GM19238 (cell line): ENCODE data around the gene RAMP1.

ENCODE experiments used
- DNase-seq: peaks from one replicate; pipeline ENCODE4 v3.0.0; 2011; ENCODE audit warnings: low spot score; ENCODE audit not compliant: insufficient read length

Gene RAMP1

GRCh38 chr2:237876951-237877491, 17.6 kb downstream of the RAMP1 start:
- no peak for DNase-seq

- no peak for DNase-seq
Measured at GRCh38 chr2:237877576-237878307, 18.3 kb downstream of the RAMP1 start.

- DNase-seq = no peak
Measured at GRCh38 chr2:237878321-237879057, 19.1 kb downstream of the RAMP1 start.

GRCh38 chr2:237879058-237879430, 19.6 kb downstream of the RAMP1 start:
- DNase-seq = no peak

DNA sequence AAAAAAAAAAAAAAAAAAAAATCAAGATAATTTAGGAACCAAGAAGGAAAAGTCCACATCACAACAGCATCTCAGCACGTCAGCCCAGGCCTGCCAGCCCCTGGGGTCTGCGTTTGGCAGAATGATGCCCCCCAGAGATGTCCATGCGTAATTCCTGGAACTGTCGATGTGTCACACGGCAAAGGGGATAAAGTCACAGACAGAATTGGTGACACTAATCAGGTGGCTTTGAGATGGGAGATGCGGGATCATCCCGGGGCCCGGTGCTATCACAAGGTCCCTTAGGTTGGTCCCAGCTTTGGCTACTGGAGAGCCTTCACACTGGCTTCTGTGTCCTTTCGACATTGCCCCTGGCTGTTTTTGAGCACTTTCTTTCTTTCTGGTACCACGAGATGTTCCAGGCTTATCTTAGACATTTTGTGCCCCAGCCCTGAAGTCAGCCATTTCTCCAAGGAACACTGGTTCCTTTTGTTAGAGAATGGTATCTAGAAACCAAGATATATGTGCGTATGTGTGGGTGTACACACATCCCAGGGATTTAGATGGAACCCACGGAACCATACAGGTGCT, 20.7 kb downstream of the RAMP1 start:
- no peak for DNase-seq

- no peak for DNase-seq
Measured at GRCh38 chr2:237882510-237883481, 23.4 kb downstream of the RAMP1 start.

DNA sequence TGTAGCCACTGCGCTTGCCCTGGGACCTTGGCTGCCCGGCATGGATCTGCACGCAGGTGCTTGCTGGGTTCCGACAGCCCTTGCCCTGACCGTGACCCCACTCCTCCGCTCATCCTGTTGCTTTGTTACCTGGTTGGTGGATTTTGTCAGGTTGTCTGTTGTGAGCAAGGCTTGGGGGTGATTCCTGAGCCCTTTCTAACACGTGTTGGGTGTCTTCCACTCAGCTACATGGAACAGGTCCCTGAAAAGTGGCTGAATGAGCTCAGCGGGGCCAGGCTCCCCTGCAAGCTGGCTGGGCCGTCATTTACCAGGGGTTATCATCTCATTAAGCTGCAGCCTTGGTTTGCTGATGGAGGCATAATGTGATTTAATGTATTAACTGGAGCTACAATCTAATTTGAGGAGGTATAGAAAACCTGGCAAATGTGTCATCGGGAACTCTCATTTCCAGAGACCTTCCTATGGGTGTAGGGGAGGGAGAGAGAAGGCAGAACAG, 24.6 kb downstream of the RAMP1 start:
- no peak for DNase-seq

DNA sequence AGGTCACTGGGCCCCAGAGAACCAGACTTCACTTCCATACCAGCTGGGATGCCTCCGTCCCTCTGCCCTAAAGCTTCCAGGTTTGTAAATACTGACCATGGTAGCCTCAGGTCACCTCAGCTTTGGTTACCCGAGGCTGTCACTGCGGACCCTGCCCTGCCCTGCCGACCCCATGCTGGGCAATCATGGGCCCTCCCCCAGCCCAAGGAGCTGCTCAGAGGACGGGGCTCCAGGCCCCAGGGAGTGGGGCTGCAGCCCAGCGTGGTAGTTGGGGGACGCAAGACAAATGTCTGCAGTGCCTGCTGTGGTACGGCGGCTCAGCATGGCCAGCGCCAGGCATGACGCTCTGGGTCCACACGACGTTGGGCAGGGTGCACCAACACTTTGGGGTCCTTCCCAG, 25.3 kb downstream of the RAMP1 start:
- DNase-seq = no peak

DNA sequence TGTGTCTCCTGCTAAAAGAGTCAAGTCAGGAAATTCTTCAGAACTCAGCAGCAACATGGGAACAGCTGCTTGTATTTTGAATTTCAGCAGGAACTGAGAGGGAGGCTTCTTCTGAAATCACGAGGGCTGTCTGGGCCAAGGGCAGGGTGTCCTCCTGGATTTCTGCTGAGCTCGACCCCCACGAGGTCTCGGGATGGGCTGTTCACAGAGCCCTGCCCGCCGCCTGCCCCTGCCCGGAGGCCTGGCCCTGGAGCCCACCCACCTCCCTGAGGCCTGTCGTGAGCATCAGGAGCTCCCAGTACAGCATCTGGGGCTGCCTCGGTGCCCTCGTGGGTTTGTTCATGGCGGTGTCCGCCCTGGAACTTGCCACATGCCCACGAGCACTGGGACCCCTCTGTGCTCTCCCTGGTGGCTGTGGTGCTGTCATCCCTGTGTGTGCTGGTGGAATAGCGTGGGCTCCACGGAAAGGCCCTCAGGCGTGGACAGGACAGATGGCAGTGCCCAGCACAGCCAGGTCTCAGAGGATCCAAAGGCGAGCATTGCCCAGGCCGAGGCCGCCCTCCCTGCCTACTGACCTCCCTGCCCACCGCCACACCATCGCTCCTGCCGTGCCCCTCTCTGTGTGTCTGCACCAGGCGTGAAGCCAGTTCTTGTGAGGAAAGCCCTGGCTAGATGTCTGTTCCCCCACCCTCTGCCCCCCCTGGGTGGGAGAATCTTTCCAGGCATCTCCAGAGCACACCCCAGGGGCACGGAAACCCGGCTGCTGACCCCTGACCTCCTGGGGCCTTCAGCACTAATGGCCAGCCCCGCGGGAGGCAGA, 25.9 kb downstream of the RAMP1 start:
- DNase-seq = no peak

- no peak for DNase-seq
Measured at GRCh38 chr2:237885931-237886684, 26.7 kb downstream of the RAMP1 start.

GRCh38 chr2:237886685-237887481, 27.5 kb downstream of the RAMP1 start:
- DNase-seq = no peak

DNA sequence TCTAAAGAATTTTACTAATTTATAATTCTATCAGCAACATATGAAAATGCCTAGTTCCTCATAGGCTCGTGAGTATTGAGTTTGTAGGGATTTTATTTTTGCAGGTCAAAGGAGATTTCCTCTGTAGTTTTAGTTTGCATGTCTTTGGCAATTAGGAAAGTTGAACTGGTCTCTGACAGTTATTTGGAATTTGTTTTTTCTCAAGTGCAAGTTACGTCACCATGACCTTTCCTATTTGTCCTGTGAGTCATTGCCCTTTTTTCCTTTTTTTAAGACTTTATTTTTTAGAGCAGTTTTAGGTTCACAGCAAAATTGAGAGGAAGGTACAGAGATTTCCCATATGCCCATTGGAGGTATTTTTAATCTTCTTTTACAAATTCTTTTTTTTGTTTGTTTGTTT, 29.0 kb downstream of the RAMP1 start:
- no peak for DNase-seq

- DNase-seq = no peak
Measured at GRCh38 chr2:237889016-237889415, 29.6 kb downstream of the RAMP1 start.

GRCh38 chr2:237889811-237890210, 30.4 kb downstream of the RAMP1 start:
- no peak for DNase-seq

- no peak for DNase-seq
Measured at GRCh38 chr2:237892478-237892877, 33.1 kb downstream of the RAMP1 start.

- DNase-seq = no peak
Measured at GRCh38 chr2:237892984-237893595, 33.7 kb downstream of the RAMP1 start.

GRCh38 chr2:237894396-237894979, 35.1 kb downstream of the RAMP1 start:
- DNase-seq = no peak
